Measurements from ENCODE around the gene TBC1D2. TPM values are rescaled to one million over a fixed set of nuclear protein-coding genes. Genes with fewer than 3 reads are reported as not detected.
"Not testable (repeated sequence)": the region's sequence is repeated elsewhere in the genome, so short reads cannot be mapped to it uniquely, and the experiment has no call there.

Gene TBC1D2
- total RNA-seq, 1 donor from 2014 or later: 54.0 TPM

GRCh38 chr9:98280574-98280973, 25.1 kb upstream of the TBC1D2 start:
- no peak for TF ChIP-seq CTCF (IDR thresholded peaks at IDR 0.05; ENCODE audit: insufficient read depth, low read length, severe bottlenecking)
- no peak for FAIRE-seq

GRCh38 chr9:98280162-98280561, 24.7 kb upstream of the TBC1D2 start:
- Histone ChIP-seq H3K27me3 (ENCODE audit: control insufficient read depth, insufficient read depth, low read length) (peaks cover 8% of the 10 kb centered on the region), H3K4me3 (ENCODE audit: low read depth, low read length) (no peak overlapping the region), H3K36me3 (ENCODE audit: control insufficient read depth, insufficient read depth, low read length) (no peaks in the 10 kb centered on the region)
- FAIRE-seq (no peak), DNase-seq (ENCODE audit: low read depth) (no peak)
- TF ChIP-seq CTCF (IDR thresholded peaks at IDR 0.05; ENCODE audit: insufficient read depth, low read length, severe bottlenecking): no peak

More at GRCh38 chr9:98280574-98280973, 25.1 kb upstream of the TBC1D2 start:
- peaks cover 8% of the 10 kb centered on the region for H3K27me3 ChIP-seq (ENCODE audit: control insufficient read depth, insufficient read depth, low read length)
- H3K36me3 ChIP-seq (ENCODE audit: control insufficient read depth, insufficient read depth, low read length): no peaks in the 10 kb centered on the region
- DNase-seq (ENCODE audit: low read depth): no peak
- no peak overlapping the region for H3K4me3 ChIP-seq (ENCODE audit: low read depth, low read length)

- H3K27me3 ChIP-seq (ENCODE audit: control insufficient read depth, insufficient read depth, low read length): peaks cover 8% of the 10 kb centered on the region
- no peak for FAIRE-seq
- no peak overlapping the region for H3K4me3 ChIP-seq (ENCODE audit: low read depth, low read length)
- DNase-seq (ENCODE audit: low read depth): no peak
- TF ChIP-seq CTCF (IDR thresholded peaks at IDR 0.05; ENCODE audit: insufficient read depth, low read length, severe bottlenecking): no peak
- H3K36me3 ChIP-seq (ENCODE audit: control insufficient read depth, insufficient read depth, low read length): no peaks in the 10 kb centered on the region
These were observed 21.5 kb upstream of the TBC1D2 start for GRCh38 chr9:98276907-98277469.

GRCh38 chr9:98275159-98275558, 19.7 kb upstream of the TBC1D2 start:
- FAIRE-seq: no peak
- H3K4me3 ChIP-seq (ENCODE audit: low read depth, low read length): no peak overlapping the region
- no peak for TF ChIP-seq CTCF (IDR thresholded peaks at IDR 0.05; ENCODE audit: insufficient read depth, low read length, severe bottlenecking)
- peaks cover 5% of the 10 kb centered on the region for H3K27me3 ChIP-seq (ENCODE audit: control insufficient read depth, insufficient read depth, low read length)
- no peaks in the 10 kb centered on the region for H3K36me3 ChIP-seq (ENCODE audit: control insufficient read depth, insufficient read depth, low read length)
- no peak for DNase-seq (ENCODE audit: low read depth)

GRCh38 chr9:98272083-98272482, 16.6 kb upstream of the TBC1D2 start:
- no peaks in the 10 kb centered on the region for H3K36me3 ChIP-seq (ENCODE audit: control insufficient read depth, insufficient read depth, low read length)
- DNase-seq (ENCODE audit: low read depth) (no peak), FAIRE-seq (no peak)
- no peak overlapping the region for H3K4me3 ChIP-seq (ENCODE audit: low read depth, low read length)
- peaks cover 2% of the 10 kb centered on the region for H3K27me3 ChIP-seq (ENCODE audit: control insufficient read depth, insufficient read depth, low read length)
- no peak for TF ChIP-seq CTCF (IDR thresholded peaks at IDR 0.05; ENCODE audit: insufficient read depth, low read length, severe bottlenecking)

GRCh38 chr9:98271479-98271878, 16.0 kb upstream of the TBC1D2 start:
- Histone ChIP-seq H3K4me3 (ENCODE audit: low read depth, low read length) (no peak overlapping the region), H3K27me3 (ENCODE audit: control insufficient read depth, insufficient read depth, low read length) (peaks cover 2% of the 10 kb centered on the region), H3K36me3 (ENCODE audit: control insufficient read depth, insufficient read depth, low read length) (no peaks in the 10 kb centered on the region)
- FAIRE-seq (no peak), DNase-seq (ENCODE audit: low read depth) (no peak)
- TF ChIP-seq CTCF (IDR thresholded peaks at IDR 0.05; ENCODE audit: insufficient read depth, low read length, severe bottlenecking): no peak

- not testable (repeated sequence) for H3K36me3 ChIP-seq (ENCODE audit: control insufficient read depth, insufficient read depth, low read length); FAIRE-seq
These were observed 14.8 kb upstream of the TBC1D2 start for GRCh38 chr9:98270284-98270683.

GRCh38 chr9:98269652-98270051, 14.2 kb upstream of the TBC1D2 start:
- not testable (repeated sequence) for H3K4me3 ChIP-seq (ENCODE audit: low read depth, low read length); FAIRE-seq; H3K27me3 ChIP-seq (ENCODE audit: control insufficient read depth, insufficient read depth, low read length); DNase-seq (ENCODE audit: low read depth); H3K36me3 ChIP-seq (ENCODE audit: control insufficient read depth, insufficient read depth, low read length)

More at GRCh38 chr9:98270284-98270683, 14.8 kb upstream of the TBC1D2 start:
- H3K27me3 ChIP-seq (ENCODE audit: control insufficient read depth, insufficient read depth, low read length); H3K4me3 ChIP-seq (ENCODE audit: low read depth, low read length); DNase-seq (ENCODE audit: low read depth): not testable (repeated sequence)
